Liver (tissue), 3 donors: ENCODE data around the gene NHERF1.

ENCODE experiments used
- RAD21 ChIP-seq, 2 donors: IDR thresholded peaks; 2 replicates each; pipeline ENCODE4 v1.6.1; 2016; ENCODE audit warnings: antibody characterized with exemption in 2 of 2, mild to moderate bottlenecking in 2 of 2
- SP1 ChIP-seq: IDR thresholded peaks from 2 replicates; pipeline ENCODE4 v1.6.1; 2018; ENCODE audit warnings: antibody characterized with exemption, mild to moderate bottlenecking
- TF ChIP-seq, protein P1 (sequence below): fragments of 150-350 bp; IDR thresholded peaks from 2 replicates; pipeline ENCODE4 v1.5.1; 2017; ENCODE audit warnings: improper control_type of control experiment, low read depth, low read length; ENCODE audit not compliant: missing input control
- TF ChIP-seq, protein P2 (sequence below): IDR thresholded peaks from 2 replicates; pipeline ENCODE4 v1.6.1; 2016; ENCODE audit warnings: antibody characterized with exemption, mild to moderate bottlenecking
- donor health status: healthy.
- donor health status: healthy.

DNA sequence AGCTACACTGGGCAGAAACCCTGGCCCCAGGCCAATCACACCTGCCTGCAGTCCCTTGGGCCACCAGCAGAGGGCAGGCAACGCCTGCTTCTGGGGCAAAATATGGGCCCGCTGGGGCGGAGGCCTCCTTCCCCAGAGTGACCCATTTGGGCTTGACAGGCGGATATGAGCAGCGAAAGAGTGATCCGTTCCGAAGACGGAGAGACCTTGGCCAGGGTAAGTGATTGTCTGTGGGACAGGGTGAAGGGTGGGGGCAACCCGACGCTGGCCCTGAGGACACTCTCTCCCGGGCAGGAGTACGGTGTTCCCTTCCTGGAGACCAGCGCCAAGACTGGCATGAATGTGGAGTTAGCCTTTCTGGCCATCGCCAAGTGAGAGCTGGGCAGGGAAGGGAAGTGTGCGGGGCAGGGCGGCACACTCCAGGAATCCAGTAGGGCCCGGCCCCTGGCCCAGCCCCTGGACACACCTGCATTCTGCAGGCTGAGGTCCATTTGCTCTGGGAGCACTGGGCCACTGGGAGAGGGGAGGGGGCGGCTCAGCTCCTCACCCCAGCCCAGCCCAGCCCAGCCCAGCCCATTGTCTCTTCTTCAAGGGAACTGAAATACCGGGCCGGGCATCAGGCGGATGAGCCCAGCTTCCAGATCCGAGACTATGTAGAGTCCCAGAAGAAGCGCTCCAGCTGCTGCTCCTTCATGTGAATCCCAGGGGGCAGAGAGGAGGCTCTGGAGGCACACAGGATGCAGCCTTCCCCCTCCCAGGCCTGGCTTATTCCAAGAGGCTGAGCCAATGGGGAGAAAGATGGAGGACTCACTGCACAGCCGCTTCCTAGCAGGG, 3.5 kb upstream of the NHERF1 start:
- TF ChIP-seq, protein P1, sequence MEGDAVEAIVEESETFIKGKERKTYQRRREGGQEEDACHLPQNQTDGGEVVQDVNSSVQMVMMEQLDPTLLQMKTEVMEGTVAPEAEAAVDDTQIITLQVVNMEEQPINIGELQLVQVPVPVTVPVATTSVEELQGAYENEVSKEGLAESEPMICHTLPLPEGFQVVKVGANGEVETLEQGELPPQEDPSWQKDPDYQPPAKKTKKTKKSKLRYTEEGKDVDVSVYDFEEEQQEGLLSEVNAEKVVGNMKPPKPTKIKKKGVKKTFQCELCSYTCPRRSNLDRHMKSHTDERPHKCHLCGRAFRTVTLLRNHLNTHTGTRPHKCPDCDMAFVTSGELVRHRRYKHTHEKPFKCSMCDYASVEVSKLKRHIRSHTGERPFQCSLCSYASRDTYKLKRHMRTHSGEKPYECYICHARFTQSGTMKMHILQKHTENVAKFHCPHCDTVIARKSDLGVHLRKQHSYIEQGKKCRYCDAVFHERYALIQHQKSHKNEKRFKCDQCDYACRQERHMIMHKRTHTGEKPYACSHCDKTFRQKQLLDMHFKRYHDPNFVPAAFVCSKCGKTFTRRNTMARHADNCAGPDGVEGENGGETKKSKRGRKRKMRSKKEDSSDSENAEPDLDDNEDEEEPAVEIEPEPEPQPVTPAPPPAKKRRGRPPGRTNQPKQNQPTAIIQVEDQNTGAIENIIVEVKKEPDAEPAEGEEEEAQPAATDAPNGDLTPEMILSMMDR: peak; percentile 99
- TF ChIP-seq RAD21 (IDR thresholded peaks at IDR 0.05) (peak; percentile 100), SP1 (peak; percentile 41)
- TF ChIP-seq, protein P2, sequence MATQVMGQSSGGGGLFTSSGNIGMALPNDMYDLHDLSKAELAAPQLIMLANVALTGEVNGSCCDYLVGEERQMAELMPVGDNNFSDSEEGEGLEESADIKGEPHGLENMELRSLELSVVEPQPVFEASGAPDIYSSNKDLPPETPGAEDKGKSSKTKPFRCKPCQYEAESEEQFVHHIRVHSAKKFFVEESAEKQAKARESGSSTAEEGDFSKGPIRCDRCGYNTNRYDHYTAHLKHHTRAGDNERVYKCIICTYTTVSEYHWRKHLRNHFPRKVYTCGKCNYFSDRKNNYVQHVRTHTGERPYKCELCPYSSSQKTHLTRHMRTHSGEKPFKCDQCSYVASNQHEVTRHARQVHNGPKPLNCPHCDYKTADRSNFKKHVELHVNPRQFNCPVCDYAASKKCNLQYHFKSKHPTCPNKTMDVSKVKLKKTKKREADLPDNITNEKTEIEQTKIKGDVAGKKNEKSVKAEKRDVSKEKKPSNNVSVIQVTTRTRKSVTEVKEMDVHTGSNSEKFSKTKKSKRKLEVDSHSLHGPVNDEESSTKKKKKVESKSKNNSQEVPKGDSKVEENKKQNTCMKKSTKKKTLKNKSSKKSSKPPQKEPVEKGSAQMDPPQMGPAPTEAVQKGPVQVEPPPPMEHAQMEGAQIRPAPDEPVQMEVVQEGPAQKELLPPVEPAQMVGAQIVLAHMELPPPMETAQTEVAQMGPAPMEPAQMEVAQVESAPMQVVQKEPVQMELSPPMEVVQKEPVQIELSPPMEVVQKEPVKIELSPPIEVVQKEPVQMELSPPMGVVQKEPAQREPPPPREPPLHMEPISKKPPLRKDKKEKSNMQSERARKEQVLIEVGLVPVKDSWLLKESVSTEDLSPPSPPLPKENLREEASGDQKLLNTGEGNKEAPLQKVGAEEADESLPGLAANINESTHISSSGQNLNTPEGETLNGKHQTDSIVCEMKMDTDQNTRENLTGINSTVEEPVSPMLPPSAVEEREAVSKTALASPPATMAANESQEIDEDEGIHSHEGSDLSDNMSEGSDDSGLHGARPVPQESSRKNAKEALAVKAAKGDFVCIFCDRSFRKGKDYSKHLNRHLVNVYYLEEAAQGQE: no peak
